Skeletal muscle satellite cell (primary cell): ENCODE data around the gene MAPT.
"Not testable (repeated sequence)": the region's sequence is repeated elsewhere in the genome, so short reads cannot be mapped to it uniquely, and the experiment has no call there.

Experiments
- H3K27me3 ChIP-seq: 2 replicates; pipeline ENCODE4 v1.7.0; 2013; ENCODE audit warnings: low read length; ENCODE audit not compliant: control insufficient read depth, insufficient read depth
- H3K36me3 ChIP-seq: 2 replicates; pipeline ENCODE4 v1.7.0; 2013; ENCODE audit warnings: mild to moderate bottlenecking, control low read depth, low read length; ENCODE audit not compliant: insufficient read depth
- H3K4me1 ChIP-seq: 2 replicates; pipeline ENCODE4 v1.7.0; 2013; ENCODE audit warnings: low read length; ENCODE audit not compliant: control insufficient read depth, insufficient read depth
- H3K4me2 ChIP-seq: 2 replicates; pipeline ENCODE4 v1.7.0; 2013; ENCODE audit warnings: mild to moderate bottlenecking, low read length
- H3K4me3 ChIP-seq: 2 replicates; pipeline ENCODE4 v1.7.0; 2013; ENCODE audit warnings: low read length
- H3K9ac ChIP-seq: 2 replicates; pipeline ENCODE4 v1.7.0; 2013; ENCODE audit warnings: mild to moderate bottlenecking, low read depth, low read length, moderate library complexity
- H3K9me3 ChIP-seq: replicated peaks from 2 replicates; pipeline ENCODE4 v1.7.0; 2013; ENCODE audit warnings: mild to moderate bottlenecking, control low read depth, low read length

MAPT gene

GRCh38 chr17:46023366-46023765, 129.0 kb downstream of the MAPT start:
- not testable (repeated sequence) for H3K4me1 ChIP-seq, H3K27me3 ChIP-seq, H3K4me3 ChIP-seq, H3K9ac ChIP-seq, H3K9me3 ChIP-seq, H3K4me2 ChIP-seq
- peaks cover 25% of the 10 kb centered on the region for H3K36me3 ChIP-seq

DNA sequence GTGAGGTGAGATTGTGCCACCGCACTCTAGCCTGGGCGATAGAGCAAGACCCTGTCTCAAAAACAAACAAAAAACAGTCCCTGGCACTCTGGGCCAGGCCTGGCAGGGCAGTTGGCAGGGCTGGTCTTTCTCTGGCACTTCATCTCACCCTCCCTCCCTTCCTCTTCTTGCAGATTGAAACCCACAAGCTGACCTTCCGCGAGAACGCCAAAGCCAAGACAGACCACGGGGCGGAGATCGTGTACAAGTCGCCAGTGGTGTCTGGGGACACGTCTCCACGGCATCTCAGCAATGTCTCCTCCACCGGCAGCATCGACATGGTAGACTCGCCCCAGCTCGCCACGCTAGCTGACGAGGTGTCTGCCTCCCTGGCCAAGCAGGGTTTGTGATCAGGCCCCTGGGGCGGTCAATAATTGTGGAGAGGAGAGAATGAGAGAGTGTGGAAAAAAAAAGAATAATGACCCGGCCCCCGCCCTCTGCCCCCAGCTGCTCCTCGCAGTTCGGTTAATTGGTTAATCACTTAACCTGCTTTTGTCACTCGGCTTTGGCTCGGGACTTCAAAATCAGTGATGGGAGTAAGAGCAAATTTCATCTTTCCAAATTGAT, 129.5 kb downstream of the MAPT start:
- Histone ChIP-seq H3K9ac (no peak overlapping the region), H3K36me3 (peaks cover 29% of the 10 kb centered on the region), H3K4me3 (no peak overlapping the region), H3K4me1 (no peaks in the 10 kb centered on the region), H3K4me2 (no peak overlapping the region), H3K27me3 (no peaks in the 10 kb centered on the region), H3K9me3 (no peaks in the 10 kb centered on the region)

GRCh38 chr17:46024590-46024989, 130.2 kb downstream of the MAPT start:
- Histone ChIP-seq H3K4me1 (no peaks in the 10 kb centered on the region), H3K36me3 (peaks cover 29% of the 10 kb centered on the region), H3K27me3 (no peaks in the 10 kb centered on the region), H3K4me2 (no peak overlapping the region), H3K9me3 (no peaks in the 10 kb centered on the region), H3K9ac (no peak overlapping the region), H3K4me3 (no peak overlapping the region)

DNA sequence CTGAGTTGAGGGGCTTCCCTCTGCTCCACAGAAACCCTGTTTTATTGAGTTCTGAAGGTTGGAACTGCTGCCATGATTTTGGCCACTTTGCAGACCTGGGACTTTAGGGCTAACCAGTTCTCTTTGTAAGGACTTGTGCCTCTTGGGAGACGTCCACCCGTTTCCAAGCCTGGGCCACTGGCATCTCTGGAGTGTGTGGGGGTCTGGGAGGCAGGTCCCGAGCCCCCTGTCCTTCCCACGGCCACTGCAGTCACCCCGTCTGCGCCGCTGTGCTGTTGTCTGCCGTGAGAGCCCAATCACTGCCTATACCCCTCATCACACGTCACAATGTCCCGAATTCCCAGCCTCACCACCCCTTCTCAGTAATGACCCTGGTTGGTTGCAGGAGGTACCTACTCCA, 130.7 kb downstream of the MAPT start:
- no peaks in the 10 kb centered on the region for H3K9me3 ChIP-seq
- H3K4me3 ChIP-seq, result no peak overlapping the region
- no peaks in the 10 kb centered on the region for H3K4me1 ChIP-seq
- H3K36me3 ChIP-seq, result peaks cover 29% of the 10 kb centered on the region
- no peak overlapping the region for H3K9ac ChIP-seq
- no peaks in the 10 kb centered on the region for H3K27me3 ChIP-seq
- H3K4me2 ChIP-seq, result no peak overlapping the region

DNA sequence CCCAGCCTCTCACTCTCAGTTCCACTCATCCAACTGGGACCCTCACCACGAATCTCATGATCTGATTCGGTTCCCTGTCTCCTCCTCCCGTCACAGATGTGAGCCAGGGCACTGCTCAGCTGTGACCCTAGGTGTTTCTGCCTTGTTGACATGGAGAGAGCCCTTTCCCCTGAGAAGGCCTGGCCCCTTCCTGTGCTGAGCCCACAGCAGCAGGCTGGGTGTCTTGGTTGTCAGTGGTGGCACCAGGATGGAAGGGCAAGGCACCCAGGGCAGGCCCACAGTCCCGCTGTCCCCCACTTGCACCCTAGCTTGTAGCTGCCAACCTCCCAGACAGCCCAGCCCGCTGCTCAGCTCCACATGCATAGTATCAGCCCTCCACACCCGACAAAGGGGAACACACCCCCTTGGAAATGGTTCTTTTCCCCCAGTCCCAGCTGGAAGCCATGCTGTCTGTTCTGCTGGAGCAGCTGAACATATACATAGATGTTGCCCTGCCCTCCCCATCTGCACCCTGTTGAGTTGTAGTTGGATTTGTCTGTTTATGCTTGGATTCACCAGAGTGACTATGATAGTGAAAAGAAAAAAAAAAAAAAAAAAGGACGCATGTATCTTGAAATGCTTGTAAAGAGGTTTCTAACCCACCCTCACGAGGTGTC, 131.3 kb downstream of the MAPT start:
- Histone ChIP-seq H3K9ac (no peak overlapping the region), H3K4me3 (no peak overlapping the region), H3K36me3 (peaks cover 34% of the 10 kb centered on the region), H3K9me3 (no peaks in the 10 kb centered on the region), H3K4me1 (no peaks in the 10 kb centered on the region), H3K27me3 (no peaks in the 10 kb centered on the region), H3K4me2 (no peak overlapping the region)

DNA sequence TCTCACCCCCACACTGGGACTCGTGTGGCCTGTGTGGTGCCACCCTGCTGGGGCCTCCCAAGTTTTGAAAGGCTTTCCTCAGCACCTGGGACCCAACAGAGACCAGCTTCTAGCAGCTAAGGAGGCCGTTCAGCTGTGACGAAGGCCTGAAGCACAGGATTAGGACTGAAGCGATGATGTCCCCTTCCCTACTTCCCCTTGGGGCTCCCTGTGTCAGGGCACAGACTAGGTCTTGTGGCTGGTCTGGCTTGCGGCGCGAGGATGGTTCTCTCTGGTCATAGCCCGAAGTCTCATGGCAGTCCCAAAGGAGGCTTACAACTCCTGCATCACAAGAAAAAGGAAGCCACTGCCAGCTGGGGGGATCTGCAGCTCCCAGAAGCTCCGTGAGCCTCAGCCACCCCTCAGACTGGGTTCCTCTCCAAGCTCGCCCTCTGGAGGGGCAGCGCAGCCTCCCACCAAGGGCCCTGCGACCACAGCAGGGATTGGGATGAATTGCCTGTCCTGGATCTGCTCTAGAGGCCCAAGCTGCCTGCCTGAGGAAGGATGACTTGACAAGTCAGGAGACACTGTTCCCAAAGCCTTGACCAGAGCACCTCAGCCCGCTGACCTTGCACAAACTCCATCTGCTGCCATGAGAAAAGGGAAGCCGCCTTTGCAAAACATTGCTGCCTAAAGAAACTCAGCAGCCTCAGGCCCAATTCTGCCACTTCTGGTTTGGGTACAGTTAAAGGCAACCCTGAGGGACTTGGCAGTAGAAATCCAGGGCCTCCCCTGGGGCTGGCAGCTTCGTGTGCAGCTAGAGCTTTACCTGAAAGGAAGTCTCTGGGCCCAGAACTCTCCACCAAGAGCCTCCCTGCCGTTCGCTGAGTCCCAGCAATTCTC, 132.1 kb downstream of the MAPT start:
- peaks cover 42% of the 10 kb centered on the region for H3K36me3 ChIP-seq
- no peak overlapping the region for H3K4me2 ChIP-seq
- H3K4me1 ChIP-seq, result no peaks in the 10 kb centered on the region
- H3K4me3 ChIP-seq, result no peak overlapping the region
- no peaks in the 10 kb centered on the region for H3K9me3 ChIP-seq
- H3K9ac ChIP-seq, result no peak overlapping the region
- H3K27me3 ChIP-seq, result no peaks in the 10 kb centered on the region

DNA sequence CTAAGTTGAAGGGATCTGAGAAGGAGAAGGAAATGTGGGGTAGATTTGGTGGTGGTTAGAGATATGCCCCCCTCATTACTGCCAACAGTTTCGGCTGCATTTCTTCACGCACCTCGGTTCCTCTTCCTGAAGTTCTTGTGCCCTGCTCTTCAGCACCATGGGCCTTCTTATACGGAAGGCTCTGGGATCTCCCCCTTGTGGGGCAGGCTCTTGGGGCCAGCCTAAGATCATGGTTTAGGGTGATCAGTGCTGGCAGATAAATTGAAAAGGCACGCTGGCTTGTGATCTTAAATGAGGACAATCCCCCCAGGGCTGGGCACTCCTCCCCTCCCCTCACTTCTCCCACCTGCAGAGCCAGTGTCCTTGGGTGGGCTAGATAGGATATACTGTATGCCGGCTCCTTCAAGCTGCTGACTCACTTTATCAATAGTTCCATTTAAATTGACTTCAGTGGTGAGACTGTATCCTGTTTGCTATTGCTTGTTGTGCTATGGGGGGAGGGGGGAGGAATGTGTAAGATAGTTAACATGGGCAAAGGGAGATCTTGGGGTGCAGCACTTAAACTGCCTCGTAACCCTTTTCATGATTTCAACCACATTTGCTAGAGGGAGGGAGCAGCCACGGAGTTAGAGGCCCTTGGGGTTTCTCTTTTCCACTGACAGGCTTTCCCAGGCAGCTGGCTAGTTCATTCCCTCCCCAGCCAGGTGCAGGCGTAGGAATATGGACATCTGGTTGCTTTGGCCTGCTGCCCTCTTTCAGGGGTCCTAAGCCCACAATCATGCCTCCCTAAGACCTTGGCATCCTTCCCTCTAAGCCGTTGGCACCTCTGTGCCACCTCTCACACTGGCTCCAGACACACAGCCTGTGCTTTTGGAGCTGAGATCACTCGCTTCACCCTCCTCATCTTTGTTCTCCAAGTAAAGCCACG, 133.0 kb downstream of the MAPT start:
- Histone ChIP-seq H3K4me2 (no peak overlapping the region), H3K27me3 (no peaks in the 10 kb centered on the region), H3K9ac (no peak overlapping the region), H3K4me3 (no peak overlapping the region), H3K4me1 (no peaks in the 10 kb centered on the region), H3K9me3 (no peaks in the 10 kb centered on the region), H3K36me3 (peaks cover 47% of the 10 kb centered on the region)

DNA sequence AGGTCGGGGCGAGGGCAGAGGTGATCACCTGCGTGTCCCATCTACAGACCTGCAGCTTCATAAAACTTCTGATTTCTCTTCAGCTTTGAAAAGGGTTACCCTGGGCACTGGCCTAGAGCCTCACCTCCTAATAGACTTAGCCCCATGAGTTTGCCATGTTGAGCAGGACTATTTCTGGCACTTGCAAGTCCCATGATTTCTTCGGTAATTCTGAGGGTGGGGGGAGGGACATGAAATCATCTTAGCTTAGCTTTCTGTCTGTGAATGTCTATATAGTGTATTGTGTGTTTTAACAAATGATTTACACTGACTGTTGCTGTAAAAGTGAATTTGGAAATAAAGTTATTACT, 133.6 kb downstream of the MAPT start:
- H3K4me3 ChIP-seq, result no peak overlapping the region
- no peaks in the 10 kb centered on the region for H3K4me1 ChIP-seq
- no peak overlapping the region for H3K9ac ChIP-seq
- no peaks in the 10 kb centered on the region for H3K9me3 ChIP-seq
- H3K36me3 ChIP-seq, result peaks cover 50% of the 10 kb centered on the region
- no peaks in the 10 kb centered on the region for H3K27me3 ChIP-seq
- H3K4me2 ChIP-seq, result no peak overlapping the region

DNA sequence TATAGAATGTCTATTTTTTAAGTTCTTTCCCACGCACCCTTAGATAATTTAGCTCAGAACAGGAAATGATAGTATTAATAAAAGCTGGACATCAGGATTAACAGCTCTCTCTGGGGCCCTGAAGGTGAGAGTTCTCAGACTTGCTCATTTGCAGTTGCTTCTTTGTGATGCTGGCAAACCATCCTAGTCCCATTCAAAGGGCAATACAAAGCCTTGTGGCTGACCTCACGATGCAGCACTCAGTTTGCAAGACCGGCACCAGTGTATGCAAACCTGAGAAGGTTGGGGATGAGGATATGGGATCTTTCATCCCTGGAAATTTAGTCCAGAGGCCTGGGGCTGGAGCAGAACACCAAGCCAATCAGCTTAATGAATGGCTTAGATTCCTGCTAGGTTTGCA, 134.0 kb downstream of the MAPT start:
- Histone ChIP-seq H3K4me3 (no peak overlapping the region), H3K27me3 (no peaks in the 10 kb centered on the region), H3K9me3 (no peaks in the 10 kb centered on the region), H3K4me1 (no peaks in the 10 kb centered on the region), H3K36me3 (peaks cover 54% of the 10 kb centered on the region), H3K4me2 (no peak overlapping the region), H3K9ac (no peak overlapping the region)

DNA sequence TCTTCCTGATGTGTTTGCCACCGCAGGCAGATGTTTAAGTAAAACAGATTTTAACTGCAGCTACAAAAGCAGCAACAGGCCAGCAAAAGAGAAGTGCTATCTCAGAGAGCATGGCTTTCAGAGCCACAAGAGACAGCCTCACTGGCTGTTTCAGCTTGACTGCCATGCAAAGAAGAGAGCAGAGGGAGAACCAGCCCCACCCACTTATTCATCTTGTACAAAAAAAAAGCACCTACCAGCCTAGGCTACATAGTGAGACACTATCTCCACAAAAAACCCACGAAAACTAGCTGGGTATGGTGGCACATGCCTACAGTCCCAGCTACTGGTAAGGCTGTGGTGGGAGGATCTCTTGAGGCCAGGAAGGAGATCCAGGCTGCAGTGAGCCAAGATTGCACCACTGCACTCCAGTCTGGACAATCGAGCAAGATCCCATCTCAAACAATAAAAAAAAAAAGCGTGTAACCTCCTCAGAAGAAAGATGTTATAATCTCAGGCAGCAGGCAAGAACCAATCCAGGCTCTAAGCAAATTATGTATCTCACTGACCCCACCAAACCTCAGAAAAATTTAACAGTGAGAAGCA, 134.7 kb downstream of the MAPT start:
- H3K9me3 ChIP-seq, result no peaks in the 10 kb centered on the region
- H3K4me2 ChIP-seq, result no peak overlapping the region
- peaks cover 58% of the 10 kb centered on the region for H3K36me3 ChIP-seq
- H3K27me3 ChIP-seq, result no peaks in the 10 kb centered on the region
- H3K4me3 ChIP-seq, result no peak overlapping the region
- H3K9ac ChIP-seq, result no peak overlapping the region
- H3K4me1 ChIP-seq, result no peaks in the 10 kb centered on the region

DNA sequence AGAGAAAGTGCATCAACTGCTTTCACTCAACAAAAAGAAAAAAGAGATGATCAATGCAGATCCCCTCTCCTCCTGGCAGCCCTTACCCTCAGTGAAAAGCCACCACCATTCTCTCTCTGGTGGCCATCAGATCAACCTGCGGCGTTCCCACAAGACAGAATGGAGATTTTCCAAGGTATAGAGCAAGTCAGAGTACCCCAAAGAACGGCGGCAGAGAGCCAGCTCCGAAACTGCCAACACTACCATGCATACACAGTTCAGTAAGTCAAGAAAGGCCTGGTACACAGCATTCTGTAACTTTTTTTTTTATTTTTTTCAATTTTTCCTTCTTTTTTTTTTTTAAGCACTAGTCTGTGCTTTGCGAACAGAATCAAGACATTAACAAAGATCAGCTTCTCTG, 135.3 kb downstream of the MAPT start:
- Histone ChIP-seq H3K4me1 (no peaks in the 10 kb centered on the region), H3K9ac (no peak overlapping the region), H3K27me3 (no peaks in the 10 kb centered on the region), H3K4me2 (no peak overlapping the region), H3K9me3 (no peaks in the 10 kb centered on the region), H3K4me3 (no peak overlapping the region), H3K36me3 (peaks cover 64% of the 10 kb centered on the region)
